Measurements from ENCODE around the gene RBCK1. TPM values are rescaled to one million over a fixed set of nuclear protein-coding genes. Genes with fewer than 3 reads are reported as not detected.

The RBCK1 gene
- total RNA-seq, 1 experiment from 2014 or later, result 208 TPM

- no peak for DNase-seq (ENCODE audit: low spot score)
These were observed 9.1 kb downstream of the RBCK1 start for GRCh38 chr20:416950-417800.

GRCh38 chr20:417801-418342 is 9.8 kb downstream of the RBCK1 start:
- DNase-seq (ENCODE audit: low spot score), result no peak

GRCh38 chr20:418858-419365 is 10.8 kb downstream of the RBCK1 start:
- DNase-seq (ENCODE audit: low spot score), result no peak

DNA sequence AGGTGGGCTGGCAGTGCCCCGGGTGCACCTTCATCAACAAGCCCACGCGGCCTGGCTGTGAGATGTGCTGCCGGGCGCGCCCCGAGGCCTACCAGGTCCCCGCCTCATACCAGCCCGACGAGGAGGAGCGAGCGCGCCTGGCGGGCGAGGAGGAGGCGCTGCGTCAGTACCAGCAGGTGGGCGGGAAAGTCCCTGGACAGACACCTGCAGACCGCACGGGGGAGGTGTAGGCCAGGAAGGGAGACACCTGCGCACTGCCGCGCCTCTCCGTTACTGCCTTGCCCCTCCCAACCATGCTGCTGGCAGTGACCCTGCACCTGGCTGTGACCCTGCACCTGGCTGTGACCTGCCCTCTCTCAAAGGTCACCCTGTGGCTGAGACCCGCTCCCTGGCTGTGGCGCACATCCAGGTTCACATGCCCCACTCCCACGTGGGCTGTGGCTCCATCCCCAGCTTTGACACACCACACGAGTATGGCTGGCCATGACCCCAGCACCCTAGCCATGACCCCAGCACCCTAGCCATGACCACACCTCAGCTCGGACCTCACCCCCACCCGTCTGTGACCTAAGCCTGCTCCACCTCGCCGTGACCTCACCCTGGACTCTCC is 11.6 kb downstream of the RBCK1 start:
- peak; percentile 93 for DNase-seq (ENCODE audit: low spot score)

DNA sequence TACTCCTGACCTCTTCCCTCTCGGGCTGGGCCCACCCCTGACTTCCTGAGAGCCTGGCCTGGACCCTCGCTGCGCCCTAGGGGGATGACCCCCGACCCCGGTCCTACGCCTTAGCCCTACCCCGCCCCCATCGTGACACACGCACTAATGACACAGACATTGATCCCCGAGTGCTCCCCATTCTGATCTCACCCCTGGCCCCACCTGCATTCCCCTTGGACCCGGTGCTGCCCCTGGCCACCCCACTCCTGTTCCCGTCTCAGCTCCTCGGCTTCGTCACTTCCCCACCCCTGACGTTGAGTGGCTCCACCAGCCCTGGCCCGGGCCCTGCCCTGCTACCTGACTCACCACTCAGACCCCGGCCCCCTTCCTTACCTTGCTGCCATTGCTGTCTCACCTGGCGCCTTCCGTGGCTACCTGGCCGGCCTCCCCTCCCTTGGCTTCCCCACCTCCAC is 12.1 kb downstream of the RBCK1 start:
- no peak for DNase-seq (ENCODE audit: low spot score)

GRCh38 chr20:420721-421574 is 12.8 kb downstream of the RBCK1 start:
- DNase-seq (ENCODE audit: low spot score), result peak; percentile 83

- no peak for DNase-seq (ENCODE audit: low spot score)
These were observed 13.7 kb downstream of the RBCK1 start for GRCh38 chr20:421685-422250.

- DNase-seq (ENCODE audit: low spot score), result no peak
These were observed 18.5 kb downstream of the RBCK1 start for GRCh38 chr20:426566-426965.

GRCh38 chr20:427401-427800 is 19.3 kb downstream of the RBCK1 start:
- DNase-seq (ENCODE audit: low spot score), result no peak

DNA sequence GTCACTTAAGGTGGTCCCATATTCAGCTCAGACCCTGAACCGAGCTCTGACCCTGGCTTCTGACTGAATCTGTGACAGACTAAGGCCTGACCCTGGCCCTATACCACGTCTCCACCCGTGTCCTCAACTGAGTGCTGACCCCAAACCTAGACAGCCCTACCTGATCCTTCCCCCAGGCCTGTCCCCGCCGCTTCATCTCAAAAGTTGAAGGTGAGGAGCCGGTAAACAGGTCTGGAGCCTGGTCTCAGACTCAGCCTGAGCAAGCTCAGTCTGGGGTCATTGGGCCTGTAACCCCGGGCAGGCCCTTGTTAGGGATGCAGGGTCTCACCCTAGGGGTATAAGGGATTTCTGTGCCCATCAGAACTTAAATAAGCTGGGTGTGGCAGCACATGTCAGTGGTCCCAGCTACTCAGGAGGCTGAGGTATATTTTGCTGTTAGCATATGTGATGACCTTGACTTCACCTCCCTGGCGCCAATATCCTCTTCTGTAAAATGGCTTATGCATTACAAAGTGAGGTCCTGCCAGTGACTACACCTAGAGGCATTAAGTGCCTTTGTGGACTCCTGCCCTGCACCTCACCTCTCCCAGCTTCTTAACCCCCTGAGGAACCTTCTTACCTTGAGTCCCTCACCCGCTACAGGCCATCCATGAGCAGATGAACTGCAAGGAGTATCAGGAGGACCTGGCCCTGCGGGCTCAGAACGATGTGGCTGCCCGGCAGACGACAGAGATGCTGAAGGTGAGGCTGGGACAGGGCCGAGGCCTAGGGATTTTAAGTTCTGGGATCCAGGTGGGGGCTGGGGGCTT is 20.0 kb downstream of the RBCK1 start:
- DNase-seq (ENCODE audit: low spot score), result no peak

GRCh38 chr20:428658-429200 is 20.6 kb downstream of the RBCK1 start:
- no peak for DNase-seq (ENCODE audit: low spot score)

GRCh38 chr20:430091-430999 is 22.2 kb downstream of the RBCK1 start:
- DNase-seq (ENCODE audit: low spot score), result no peak

GRCh38 chr20:431012-431904 is 23.2 kb downstream of the RBCK1 start:
- peak; percentile 88 for DNase-seq (ENCODE audit: low spot score)

DNA sequence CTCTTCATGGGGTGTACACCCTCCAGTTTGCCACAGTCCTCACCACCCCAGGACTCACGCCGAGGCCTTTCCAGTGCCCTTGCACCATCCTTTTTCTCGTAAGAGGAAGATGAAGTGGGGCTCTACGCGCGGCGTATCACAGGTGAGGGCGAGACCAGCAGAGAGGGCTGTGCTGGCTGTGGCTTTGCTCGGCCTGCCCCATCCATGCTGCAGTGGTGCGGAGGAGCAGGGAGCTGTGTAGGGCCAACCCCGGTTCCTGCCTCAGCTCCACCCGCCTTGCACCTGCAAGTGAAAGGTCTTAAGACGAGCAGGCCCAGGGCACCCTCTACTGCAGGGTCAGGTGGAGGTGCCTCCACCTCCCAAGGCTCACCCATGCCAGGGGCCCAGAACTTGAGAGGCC is 24.1 kb downstream of the RBCK1 start:
- DNase-seq (ENCODE audit: low spot score), result no peak

DNA sequence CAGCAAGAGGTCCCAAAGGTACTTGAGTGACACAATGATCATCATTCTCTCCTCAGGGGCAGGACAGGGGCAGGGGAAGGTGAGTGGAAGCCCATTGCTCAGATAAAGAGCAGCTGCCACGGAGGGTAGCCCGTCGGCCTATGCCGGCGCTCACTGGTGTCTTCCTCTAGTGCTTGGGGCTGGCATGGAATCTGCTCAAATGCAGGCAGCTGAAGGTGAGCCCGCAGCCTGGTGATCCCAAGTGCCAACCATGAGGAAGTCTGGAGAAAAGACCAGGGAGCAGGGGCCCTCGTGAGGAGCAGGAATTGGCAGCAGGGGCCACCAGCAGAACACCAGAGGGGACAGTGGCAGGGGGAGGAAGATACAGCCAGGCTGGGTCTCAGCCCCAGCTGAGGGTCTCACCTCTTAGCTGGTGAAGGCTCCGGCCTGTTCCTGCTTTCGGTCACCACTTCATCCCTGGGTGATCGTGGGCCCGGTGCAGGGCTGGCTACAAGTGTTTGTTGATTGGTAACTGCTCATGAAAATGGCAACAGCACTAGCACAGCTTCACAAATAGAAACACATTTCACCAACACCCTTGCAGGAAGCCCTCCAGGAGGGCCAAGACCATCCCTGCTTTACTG is 24.7 kb downstream of the RBCK1 start:
- DNase-seq (ENCODE audit: low spot score), result no peak

DNA sequence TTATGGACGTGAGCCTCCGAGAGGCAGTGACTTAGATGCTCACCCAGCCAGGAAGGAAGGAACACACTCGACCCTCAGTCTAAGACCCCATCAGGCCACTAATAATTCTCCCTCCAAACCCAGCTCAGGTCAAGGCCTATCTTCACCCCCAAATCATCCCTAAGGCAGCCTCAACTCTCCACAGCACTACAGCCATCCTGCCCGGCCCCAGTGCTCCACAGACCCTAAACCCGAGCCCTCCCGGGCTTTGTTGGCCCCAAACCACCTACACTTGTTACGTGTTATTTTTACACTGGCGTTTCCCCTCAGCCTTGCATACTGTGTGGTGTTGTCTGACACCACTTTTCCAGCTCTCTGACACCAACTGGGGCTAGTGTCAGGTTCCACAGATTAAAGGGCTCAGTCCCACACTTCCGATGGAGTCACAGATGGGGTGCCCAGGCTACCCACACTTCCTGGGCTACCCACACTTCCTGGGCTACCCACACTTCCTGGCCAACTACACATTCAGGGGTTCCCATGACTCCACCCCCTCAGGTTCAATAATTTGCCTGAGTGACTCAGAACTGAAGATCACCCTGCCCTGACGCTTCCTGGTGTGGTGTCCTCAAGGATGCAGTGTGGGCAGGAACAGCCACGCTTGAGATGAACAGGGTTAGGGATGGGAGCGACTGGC is 25.3 kb downstream of the RBCK1 start:
- peak; percentile 23 for DNase-seq (ENCODE audit: low spot score)

DNA sequence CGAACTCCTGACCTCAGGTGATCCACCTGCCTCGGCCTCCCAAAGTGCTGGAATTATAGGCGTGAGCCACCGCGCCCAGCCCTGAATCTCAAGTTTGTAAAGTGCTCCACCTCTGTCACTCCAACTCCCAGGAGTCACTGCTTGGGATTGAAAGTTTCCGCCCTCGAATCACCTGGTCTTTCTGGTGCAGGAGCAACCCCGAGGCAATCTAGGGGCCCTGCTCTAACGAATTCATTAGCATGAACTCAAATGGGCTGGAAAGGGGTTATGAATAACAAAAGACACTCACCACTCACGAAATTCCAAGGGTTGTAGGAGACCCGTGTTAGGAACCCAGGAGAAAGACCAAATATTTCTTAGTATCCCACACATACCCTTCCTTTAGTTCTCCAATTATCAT is 26.1 kb downstream of the RBCK1 start:
- no peak for DNase-seq (ENCODE audit: low spot score)

All from HT-29 (cell line).